Panc1 (cell line): Measurements from ENCODE around the gene SETD2. TPM values are rescaled to one million over a fixed set of nuclear protein-coding genes. Genes with fewer than 3 reads are reported as not detected.
"Not testable (repeated sequence)": the region's sequence is repeated elsewhere in the genome, so short reads cannot be mapped to it uniquely, and the experiment has no call there.

Experiments
- ATAC-seq: fragments of 200-7000 bp; cut with Tn5 transposase; 2 replicates; pipeline ENCODE4 v1.9.1; 2020; ENCODE audit warnings: mild to moderate bottlenecking, moderate library complexity
- BruUV-seq: library from RNA; stranded (reverse); fragments of 400-500 nt; replicated peaks from 2 replicates; lab custom pipeline; 2021; lab: Mats Ljungman, UMichigan
- CTCF ChIA-PET: fragments of 300-600 bp; sonication (Branson Sonifier 250); formaldehyde crosslinking; loops from one replicate; lab custom pipeline; 2022; ENCODE audit warnings: antibody characterized with exemption; lab: Charles Lee
- POLR2A ChIA-PET: fragments of 300-600 bp; sonication (Branson Sonifier 250); formaldehyde crosslinking; loops from one replicate; lab custom pipeline; 2022; ENCODE audit warnings: antibody characterized with exemption; lab: Charles Lee
- DNase-seq: peaks from one replicate; pipeline ENCODE4 v3.0.0-alpha.2; 2010; ENCODE audit warnings: low read depth, low spot score
- H3K27ac ChIP-seq: 2 replicates; pipeline ENCODE4 v1.5.1; 2011; ENCODE audit warnings: mild to moderate bottlenecking, low read length, inconsistent platforms
- H3K27me3 ChIP-seq: fragments of 200-500 bp; sonication (Bioruptor generic); 2 replicates; pipeline ENCODE4 v1.6.0; 2014; ENCODE audit warnings: low read length, inconsistent platforms; ENCODE audit not compliant: control insufficient read depth, insufficient read depth
- H3K36me3 ChIP-seq: fragments of 200-500 bp; sonication (Bioruptor generic); 2 replicates; pipeline ENCODE4 v1.5.1; 2014; ENCODE audit warnings: inconsistent platforms, mild to moderate bottlenecking, low read length, moderate library complexity; ENCODE audit not compliant: control insufficient read depth, insufficient read depth
- H3K4me1 ChIP-seq: 2 replicates; pipeline ENCODE4 v1.5.1; 2011; ENCODE audit warnings: inconsistent platforms, mild to moderate bottlenecking, low read length, moderate library complexity; ENCODE audit not compliant: control insufficient read depth, insufficient read depth
- H3K4me3 ChIP-seq, 2 experiments: 2 replicates each; pipeline ENCODE4 v1.5.1; 2011 to 2012; ENCODE audit warnings: low read depth in 2 of 2, low read length in 2 of 2, mild to moderate bottlenecking in 2 of 2, inconsistent platforms in 1 of 2, moderate library complexity in 1 of 2
- H3K9me3 ChIP-seq: fragments of 200-500 bp; sonication (Bioruptor generic); 2 replicates; pipeline ENCODE4 v1.5.1; 2014; ENCODE audit warnings: low read depth, mild to moderate bottlenecking, inconsistent platforms, low read length, moderate library complexity; ENCODE audit not compliant: control insufficient read depth, insufficient read depth
- POLR2AphosphoS5 ChIP-seq: IDR thresholded peaks from 2 replicates; pipeline ENCODE4 v1.6.1; 2012; ENCODE audit warnings: mild to moderate bottlenecking, low read depth, low read length, moderate library complexity
- SIN3A ChIP-seq: IDR thresholded peaks from 2 replicates; pipeline ENCODE4 v1.6.1; 2012; ENCODE audit warnings: low read depth, mild to moderate bottlenecking, low read length, moderate library complexity, borderline replicate concordance; ENCODE audit not compliant: insufficient read depth
- TCF7L2 ChIP-seq: IDR thresholded peaks from 2 replicates; pipeline ENCODE4 v1.6.1; 2011; ENCODE audit warnings: mild to moderate bottlenecking, low read depth, low read length, inconsistent platforms
- in situ Hi-C: cut with HindIII; loops from 2 replicates; pipeline ENCODE4 v1.10.0; 2016; ENCODE audit warnings: low sequenced_read_pairs, low pct_unique_long_range_greater_than_20kb
- intact Hi-C: fragments of 100-400 bp; cut with micrococcal nuclease; formaldehyde crosslinking; loops from one replicate; pipeline ENCODE4 v1.10.0; 2022; ENCODE audit not compliant: unreplicated experiment
- total RNA-seq: library from RNA; stranded (reverse); gene quantifications from one replicate; pipeline ENCODE4 v1.2.1, GENCODE V29; 2021; ENCODE audit not compliant: unreplicated experiment
- TF ChIP-seq, protein P1 (sequence below): fragments of 450-650 bp; IDR thresholded peaks from 2 replicates; pipeline ENCODE4 v1.5.1; 2017; ENCODE audit warnings: mild to moderate bottlenecking
- TF ChIP-seq, protein P2 (sequence below), 2 experiments: IDR thresholded peaks; 2 replicates each; pipeline ENCODE4 v1.6.1; 2011 to 2012; ENCODE audit warnings: low read depth in 2 of 2, control low read depth in 1 of 2, low read length in 1 of 2, mild to moderate bottlenecking in 1 of 2, moderate library complexity in 1 of 2; ENCODE audit not compliant: insufficient read depth in 1 of 2

The SETD2 gene
- total RNA-seq, 1 experiment from 2014 or later, result 32.6 TPM

DNA sequence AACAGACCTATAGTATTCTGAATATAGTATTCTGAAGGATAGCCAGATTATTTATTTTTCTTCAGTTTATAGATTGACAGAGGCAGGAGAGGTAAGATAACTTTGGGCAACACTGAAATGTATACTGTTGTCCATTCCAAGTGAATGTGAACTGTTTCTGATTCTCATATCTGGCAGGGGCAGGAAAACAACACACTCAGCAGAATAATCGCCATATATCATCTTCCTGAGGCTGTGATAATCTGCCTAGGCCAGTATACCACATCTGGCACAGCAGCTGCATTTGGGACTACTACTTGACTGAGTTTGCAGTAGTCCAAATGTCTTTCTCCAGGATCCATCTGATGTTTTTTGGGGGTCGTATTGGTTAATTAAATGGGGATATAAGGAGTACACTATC, 22.4 kb upstream of the SETD2 start:
- intact Hi-C loops (no loop called here), in situ Hi-C loops (no loop called here)
- no peak for ATAC-seq
- H3K27ac ChIP-seq, result no peak overlapping the region
- no peaks in the 10 kb centered on the region for H3K4me1 ChIP-seq
- POLR2A ChIA-PET, result no interaction called here
- no peak for DNase-seq
- H3K36me3 ChIP-seq, result no peaks in the 10 kb centered on the region
- TF ChIP-seq TCF7L2, result no peak
- TF ChIP-seq SIN3A, result no peak
- TF ChIP-seq, protein P1, sequence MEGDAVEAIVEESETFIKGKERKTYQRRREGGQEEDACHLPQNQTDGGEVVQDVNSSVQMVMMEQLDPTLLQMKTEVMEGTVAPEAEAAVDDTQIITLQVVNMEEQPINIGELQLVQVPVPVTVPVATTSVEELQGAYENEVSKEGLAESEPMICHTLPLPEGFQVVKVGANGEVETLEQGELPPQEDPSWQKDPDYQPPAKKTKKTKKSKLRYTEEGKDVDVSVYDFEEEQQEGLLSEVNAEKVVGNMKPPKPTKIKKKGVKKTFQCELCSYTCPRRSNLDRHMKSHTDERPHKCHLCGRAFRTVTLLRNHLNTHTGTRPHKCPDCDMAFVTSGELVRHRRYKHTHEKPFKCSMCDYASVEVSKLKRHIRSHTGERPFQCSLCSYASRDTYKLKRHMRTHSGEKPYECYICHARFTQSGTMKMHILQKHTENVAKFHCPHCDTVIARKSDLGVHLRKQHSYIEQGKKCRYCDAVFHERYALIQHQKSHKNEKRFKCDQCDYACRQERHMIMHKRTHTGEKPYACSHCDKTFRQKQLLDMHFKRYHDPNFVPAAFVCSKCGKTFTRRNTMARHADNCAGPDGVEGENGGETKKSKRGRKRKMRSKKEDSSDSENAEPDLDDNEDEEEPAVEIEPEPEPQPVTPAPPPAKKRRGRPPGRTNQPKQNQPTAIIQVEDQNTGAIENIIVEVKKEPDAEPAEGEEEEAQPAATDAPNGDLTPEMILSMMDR, result no peak
- TF ChIP-seq POLR2AphosphoS5, result no peak
- TF ChIP-seq, protein P2, sequence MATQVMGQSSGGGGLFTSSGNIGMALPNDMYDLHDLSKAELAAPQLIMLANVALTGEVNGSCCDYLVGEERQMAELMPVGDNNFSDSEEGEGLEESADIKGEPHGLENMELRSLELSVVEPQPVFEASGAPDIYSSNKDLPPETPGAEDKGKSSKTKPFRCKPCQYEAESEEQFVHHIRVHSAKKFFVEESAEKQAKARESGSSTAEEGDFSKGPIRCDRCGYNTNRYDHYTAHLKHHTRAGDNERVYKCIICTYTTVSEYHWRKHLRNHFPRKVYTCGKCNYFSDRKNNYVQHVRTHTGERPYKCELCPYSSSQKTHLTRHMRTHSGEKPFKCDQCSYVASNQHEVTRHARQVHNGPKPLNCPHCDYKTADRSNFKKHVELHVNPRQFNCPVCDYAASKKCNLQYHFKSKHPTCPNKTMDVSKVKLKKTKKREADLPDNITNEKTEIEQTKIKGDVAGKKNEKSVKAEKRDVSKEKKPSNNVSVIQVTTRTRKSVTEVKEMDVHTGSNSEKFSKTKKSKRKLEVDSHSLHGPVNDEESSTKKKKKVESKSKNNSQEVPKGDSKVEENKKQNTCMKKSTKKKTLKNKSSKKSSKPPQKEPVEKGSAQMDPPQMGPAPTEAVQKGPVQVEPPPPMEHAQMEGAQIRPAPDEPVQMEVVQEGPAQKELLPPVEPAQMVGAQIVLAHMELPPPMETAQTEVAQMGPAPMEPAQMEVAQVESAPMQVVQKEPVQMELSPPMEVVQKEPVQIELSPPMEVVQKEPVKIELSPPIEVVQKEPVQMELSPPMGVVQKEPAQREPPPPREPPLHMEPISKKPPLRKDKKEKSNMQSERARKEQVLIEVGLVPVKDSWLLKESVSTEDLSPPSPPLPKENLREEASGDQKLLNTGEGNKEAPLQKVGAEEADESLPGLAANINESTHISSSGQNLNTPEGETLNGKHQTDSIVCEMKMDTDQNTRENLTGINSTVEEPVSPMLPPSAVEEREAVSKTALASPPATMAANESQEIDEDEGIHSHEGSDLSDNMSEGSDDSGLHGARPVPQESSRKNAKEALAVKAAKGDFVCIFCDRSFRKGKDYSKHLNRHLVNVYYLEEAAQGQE (IDR thresholded peaks at IDR 0.05; ENCODE audit: insufficient read depth in 1 of 2, low read depth in 2 of 2, low read length in 1 of 2), result no peak
- TSS peak; percentile 59 for BruUV-seq
- no peak overlapping the region for H3K4me3 ChIP-seq
- no peaks in the 10 kb centered on the region for H3K27me3 ChIP-seq
- CTCF ChIA-PET, result no interaction called here
- no peaks in the 10 kb centered on the region for H3K9me3 ChIP-seq

DNA sequence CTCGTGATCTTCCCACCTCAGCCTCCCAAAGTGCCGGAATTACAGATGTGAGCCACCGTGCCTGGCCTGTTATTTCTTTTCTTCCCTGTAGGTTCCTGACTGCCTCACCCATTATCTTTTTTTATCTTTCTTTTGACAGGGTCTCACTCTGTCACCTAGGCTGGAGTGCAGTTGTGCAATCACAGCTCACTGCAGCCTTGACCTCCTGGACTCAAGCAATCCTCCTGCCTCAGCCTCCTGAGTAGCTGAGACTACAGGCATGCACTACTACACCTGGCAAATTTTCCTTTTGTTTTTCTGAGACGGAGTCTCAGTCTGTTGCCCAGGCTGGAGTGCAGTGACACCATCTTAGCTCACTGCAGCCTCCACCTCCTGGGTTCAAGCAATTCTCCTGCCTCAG, 17.8 kb upstream of the SETD2 start:
- BruUV-seq, in situ Hi-C loops, CTCF ChIA-PET: not testable (repeated sequence)

DNA sequence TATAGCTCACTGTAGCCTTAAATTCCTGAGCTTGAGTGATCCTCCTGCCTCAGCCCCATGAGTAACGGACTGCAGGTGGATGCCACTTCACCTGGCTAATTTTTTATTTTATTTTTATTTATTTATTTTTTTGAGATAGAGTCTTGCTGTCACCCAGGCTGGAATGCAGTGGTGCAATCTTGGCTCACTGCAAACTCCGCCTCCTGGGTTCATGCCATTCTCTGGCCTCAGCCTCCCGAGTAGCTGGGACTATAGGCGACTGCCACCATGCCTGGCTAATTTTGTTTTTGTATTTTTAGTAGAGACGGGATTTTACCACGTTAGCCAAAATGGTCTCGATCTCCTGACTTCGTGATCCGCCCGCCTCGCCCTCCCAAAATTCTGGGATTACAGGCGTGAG, 16.1 kb upstream of the SETD2 start:
- intact Hi-C loops, ATAC-seq, H3K9me3 ChIP-seq, BruUV-seq, POLR2A ChIA-PET, H3K4me1 ChIP-seq, in situ Hi-C loops, H3K36me3 ChIP-seq, DNase-seq, H3K27me3 ChIP-seq, H3K4me3 ChIP-seq, H3K27ac ChIP-seq: not testable (repeated sequence)
- CTCF ChIA-PET, result interaction anchor here (0.7 kb wide), 1 partner anchor 840 kb away, joined by 3 read pairs; no protein-coding TSS in a partner anchor

More for the DNA sequence above, 17.8 kb upstream of the SETD2 start:
- H3K9me3 ChIP-seq, H3K27ac ChIP-seq, H3K36me3 ChIP-seq, POLR2A ChIA-PET, intact Hi-C loops, H3K4me1 ChIP-seq, DNase-seq, ATAC-seq, H3K27me3 ChIP-seq, H3K4me3 ChIP-seq: not testable (repeated sequence)
